GM18498 (cell line): Measurements from ENCODE around the gene TRIL.

Experiments
- ATAC-seq: cut with Tn5 transposase; IDR thresholded peaks from one replicate; pipeline ENCODE4 v1.9.1; 2021; ENCODE audit warnings: mild to moderate bottlenecking, moderate library complexity; ENCODE audit not compliant: unreplicated experiment

The TRIL gene, protein sequence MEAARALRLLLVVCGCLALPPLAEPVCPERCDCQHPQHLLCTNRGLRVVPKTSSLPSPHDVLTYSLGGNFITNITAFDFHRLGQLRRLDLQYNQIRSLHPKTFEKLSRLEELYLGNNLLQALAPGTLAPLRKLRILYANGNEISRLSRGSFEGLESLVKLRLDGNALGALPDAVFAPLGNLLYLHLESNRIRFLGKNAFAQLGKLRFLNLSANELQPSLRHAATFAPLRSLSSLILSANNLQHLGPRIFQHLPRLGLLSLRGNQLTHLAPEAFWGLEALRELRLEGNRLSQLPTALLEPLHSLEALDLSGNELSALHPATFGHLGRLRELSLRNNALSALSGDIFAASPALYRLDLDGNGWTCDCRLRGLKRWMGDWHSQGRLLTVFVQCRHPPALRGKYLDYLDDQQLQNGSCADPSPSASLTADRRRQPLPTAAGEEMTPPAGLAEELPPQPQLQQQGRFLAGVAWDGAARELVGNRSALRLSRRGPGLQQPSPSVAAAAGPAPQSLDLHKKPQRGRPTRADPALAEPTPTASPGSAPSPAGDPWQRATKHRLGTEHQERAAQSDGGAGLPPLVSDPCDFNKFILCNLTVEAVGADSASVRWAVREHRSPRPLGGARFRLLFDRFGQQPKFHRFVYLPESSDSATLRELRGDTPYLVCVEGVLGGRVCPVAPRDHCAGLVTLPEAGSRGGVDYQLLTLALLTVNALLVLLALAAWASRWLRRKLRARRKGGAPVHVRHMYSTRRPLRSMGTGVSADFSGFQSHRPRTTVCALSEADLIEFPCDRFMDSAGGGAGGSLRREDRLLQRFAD

DNA sequence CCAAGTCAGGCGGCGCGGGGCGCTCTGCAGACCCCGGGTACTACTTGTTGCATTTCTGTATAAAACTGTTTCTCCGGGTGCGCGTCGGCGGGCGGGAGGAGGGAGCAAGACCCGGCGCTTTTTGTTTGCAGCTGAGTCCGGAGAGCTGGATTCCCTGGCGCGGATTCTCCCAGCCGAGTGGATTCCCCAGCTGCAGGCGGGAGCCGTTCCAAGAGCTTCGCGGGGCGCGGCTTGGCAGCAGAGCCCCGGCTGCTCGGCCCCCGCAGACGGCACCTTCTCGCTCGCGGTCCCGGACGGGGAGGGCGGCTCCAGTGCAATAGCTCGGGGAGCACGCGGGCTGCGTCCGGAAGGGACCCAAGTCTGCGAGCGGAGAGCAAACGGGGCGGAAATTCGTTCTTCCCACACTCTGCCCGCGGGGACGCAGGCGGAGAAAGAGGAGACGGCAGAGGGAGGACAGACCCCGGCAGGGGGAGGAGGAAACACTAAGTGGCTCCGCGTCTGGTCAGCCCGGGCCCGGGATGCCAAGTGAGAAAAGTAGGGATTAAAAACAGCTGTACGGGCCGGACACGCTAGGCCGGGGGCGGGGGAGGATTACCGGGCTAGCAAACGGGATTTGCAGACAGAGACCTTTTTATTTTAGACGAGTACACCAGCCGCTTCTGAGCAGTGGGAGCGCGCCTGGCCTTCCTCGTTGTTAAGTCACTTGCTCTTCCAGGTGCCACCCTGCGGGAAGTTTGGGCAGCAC lies at the start of gene TRIL:
Gene TRIL, minus strand, starts transcription at position 96 of the 745 bp plus-strand sequence. CDS start 284 bp downstream, outside the sequence.
- no peak for ATAC-seq

GRCh38 chr7:29007127-29007526 lies 49.0 kb upstream of the TRIL start:
- no peak for ATAC-seq

- ATAC-seq: no peak
Measured at GRCh38 chr7:29005829-29006228, 47.7 kb upstream of the TRIL start.

GRCh38 chr7:29005406-29005805 lies 47.3 kb upstream of the TRIL start:
- no peak for ATAC-seq

- no peak for ATAC-seq
Measured at GRCh38 chr7:29003703-29004102, 45.6 kb upstream of the TRIL start.

DNA sequence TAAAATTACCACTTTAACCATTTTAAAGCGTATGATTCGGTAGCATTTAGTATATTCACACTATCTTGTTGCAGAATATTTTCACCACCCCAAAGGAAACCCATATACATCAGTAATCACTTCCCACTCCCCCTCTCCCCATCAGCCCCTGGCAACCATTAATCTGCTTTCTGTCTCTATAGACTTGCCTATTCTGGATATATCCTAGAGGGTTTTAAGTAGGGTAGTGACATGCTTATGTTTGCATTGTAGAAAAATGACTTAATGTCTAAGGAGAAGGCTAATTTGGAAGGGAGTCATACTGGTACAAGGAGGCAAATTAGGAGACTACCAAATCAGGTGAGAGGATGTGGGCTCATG lies 42.6 kb upstream of the TRIL start:
- ATAC-seq: no peak

DNA sequence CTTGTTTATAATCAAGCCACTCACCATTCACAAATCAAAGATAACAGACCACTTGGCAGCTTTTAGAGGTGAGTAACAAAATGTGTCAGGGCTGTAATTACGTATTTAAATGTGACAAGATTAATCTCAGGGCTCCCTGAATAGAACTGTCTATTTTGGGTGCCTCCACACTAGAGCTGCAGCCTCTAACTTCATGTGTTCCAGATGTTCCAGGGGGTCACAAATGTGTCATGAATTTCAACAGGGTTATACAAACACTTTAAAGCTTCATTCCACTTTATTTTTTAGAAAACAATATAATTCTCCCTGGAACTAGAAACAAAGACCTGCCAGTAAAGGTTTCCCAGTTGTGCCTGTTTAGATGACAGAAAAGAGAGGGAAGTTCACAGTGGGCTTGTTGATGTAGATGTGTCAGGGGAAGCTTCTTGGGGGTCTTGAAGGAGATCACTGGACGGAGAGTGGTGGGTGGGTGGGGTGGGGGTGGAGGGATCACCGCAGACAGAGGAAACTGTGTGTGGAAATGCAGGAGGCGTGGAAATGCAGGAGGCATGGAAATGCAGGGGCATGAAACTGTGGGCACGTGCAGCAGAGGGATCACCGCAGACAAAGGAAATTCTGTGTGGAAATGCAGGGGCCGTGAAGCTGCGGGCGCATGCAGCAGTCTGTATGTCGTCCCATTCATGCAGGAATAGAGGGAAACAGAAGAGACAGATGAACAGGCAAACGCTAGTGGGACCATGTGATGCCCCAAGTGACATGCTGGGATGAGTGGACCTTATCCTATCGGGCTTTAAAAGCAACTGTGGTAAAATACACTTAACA lies 42.0 kb upstream of the TRIL start:
- ATAC-seq: no peak

GRCh38 chr7:28999427-28999826 lies 41.3 kb upstream of the TRIL start:
- ATAC-seq: no peak

DNA sequence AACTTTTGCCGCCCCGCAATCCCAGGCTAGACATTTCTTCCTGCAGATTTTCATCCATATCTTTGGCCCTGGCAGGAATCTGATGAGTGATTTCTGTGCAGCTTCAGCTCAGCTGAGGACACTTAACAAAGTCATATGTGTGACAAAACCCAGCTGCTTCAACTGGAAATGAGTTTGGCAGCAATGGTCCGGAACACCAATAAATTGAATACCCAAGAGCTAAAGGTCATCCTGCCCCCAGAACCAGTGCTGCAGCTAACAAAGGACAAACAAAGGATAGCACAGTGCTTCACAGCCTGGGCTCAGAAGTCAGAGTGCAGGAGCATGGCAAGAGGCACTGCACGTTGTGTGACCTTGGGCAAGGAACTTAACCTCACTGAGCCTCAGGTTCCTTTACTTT lies 40.0 kb upstream of the TRIL start:
- no peak for ATAC-seq

DNA sequence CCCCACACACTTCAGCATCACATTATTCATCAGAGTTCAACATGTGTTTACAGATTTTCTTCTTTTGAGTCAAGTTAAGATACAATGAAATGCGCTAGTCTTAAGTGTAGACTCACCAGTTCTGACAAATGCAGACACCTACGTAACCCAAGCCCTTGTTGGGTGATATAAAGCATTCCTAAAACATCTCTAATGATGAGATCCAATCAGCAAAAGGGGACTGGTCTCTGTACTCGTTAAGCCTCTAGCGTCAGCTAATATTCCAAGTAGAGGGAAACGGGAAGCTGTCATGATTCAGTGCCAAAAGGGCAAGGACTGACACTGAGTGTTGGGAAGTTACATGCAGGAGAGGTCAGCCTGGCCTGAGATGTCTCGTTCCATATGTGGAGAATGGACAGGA lies 38.7 kb upstream of the TRIL start:
- ATAC-seq: no peak

DNA sequence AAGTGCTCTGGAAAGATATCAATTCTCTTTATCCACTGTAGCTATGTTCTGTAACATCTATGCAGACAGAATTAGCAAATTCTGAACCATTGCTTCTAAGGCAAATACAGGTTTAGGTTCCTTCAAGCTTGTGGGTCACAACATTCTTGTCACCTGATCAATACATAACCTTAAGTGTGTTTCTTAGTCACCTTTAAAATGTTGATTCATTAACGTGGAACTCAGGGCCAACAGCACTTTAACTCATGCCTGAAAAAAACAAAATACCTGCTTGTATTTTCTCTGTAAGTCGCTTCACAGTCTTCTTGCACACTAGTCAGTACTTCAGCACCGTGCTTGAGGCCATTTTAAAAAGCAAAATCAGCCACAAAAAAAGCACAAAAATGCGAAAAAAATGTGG lies 35.2 kb upstream of the TRIL start:
- no peak for ATAC-seq

DNA sequence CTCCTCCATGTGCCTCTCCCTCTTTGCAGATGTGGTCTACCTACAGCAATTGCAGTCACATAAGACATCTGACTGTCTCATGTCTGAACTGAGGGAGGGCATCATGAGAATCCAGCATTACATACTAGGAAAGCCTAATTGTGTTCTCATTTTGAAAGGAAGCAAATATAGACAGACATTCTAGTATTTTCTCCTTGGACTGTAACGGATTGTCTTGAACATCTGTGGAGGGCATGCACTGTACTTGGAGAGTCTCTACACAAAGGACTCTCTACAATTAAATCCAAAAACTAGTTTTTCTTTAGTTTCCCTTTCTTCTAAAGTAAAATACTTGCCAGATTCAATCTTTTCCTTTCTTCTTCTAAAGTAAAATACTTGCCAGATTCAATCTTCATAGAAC lies 34.7 kb upstream of the TRIL start:
- ATAC-seq: no peak

DNA sequence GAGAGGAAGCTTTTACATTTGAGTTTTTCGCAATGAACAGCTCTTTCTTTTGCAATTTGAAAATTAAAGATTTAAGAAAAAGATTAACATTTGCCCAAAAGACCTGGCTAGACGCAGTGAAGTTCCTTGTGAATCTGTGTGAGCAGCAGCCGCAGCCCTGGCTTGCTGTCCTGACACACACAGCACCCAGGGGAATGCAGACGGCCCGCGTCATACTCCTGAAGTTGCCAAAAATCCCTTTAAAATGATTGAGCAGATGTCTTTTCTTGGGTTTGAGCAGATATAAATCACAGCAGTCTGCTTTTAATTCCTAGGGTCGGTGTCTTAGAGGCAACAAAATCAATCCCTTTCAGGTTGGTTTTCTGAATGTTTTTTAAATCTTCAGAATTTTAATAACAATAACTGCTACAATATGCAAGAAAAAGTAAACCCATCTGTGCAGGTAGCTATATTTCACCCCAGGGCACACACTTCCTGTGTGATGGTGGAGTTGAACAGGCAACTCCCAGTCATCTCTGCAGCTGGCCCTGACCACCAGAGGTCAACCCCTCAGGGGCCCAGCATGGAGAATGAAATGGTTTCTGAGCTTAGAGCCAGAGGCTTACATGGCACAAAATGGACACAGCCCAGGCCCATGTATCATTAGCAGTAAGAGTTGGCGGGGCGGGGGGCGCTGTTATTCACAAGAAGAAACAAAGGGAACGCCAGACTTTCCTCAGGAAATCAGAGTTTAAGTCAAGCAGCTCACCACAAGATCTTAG lies 32.2 kb upstream of the TRIL start:
- no peak for ATAC-seq

DNA sequence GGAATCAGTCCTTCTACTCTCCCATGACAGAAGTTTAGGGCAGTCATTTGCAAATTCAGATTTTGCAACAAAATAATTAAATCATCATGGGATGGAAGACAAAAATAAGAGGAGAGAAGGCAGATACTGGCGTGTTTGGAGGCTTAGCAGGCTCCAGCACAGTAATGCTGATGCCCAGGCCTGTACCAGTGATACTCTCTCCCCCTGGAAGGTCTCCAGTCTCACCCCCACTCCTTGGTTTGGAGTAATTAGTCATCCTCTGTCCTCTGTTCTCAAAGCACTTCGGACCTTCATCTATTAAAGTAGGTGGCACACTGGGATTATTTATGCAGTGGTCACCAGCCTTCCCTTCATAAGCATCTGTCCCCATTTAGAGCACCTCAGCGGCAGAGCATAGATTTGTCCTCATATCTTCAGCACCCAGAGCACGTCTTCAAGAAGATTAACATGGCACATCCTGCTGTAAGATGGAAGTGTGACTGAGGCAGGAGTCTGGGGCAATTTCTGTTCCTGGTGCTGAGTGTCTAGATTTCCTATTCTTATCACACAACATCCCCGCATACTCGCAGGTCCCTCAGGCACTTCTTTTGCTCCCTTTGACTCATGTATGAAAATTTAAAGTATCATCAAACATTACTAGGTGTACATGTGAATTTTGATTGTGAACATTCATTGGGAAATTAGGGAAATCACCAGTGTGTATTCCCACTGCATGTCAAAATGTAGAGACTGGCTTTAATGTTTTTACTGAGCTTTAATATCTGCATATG lies 31.3 kb upstream of the TRIL start:
- ATAC-seq: no peak

GRCh38 chr7:28988810-28989209 lies 30.7 kb upstream of the TRIL start:
- ATAC-seq: no peak

DNA sequence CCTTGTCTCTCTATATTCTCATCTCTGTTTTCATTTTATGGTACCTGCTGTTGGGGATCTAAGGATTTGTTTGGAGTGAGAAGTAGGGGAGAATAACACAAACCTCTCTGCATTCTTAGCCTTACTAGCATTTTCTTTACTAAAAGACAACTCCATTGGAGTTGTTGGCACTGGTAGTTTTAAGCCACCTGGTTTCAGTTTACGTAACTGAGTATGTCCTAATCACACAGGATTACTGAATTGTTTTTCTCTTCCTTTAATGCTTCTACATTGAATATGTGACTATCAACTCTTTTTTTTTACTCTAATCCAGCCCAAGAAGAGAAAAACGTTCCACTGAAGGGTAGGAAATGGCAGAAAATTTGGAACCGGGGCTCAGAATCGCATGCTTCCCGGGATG lies 30.0 kb upstream of the TRIL start:
- ATAC-seq: no peak

DNA sequence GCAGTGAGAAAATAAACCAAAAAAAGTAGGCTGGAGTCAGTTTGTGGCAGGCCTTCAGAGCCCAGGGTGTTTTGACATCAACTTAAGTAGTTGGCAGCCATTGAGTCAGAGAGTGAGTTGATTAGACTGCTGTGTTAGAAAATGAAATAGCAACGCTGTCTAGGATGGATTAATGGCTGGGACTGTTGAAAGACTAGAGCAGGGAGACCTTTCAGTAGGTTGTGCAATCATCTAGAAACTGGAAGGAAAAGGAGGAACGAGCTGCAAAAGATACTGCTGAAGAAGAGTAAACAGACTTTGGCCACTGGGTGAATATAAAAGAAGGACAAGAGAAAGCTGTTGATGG lies 28.6 kb upstream of the TRIL start:
- ATAC-seq: no peak

DNA sequence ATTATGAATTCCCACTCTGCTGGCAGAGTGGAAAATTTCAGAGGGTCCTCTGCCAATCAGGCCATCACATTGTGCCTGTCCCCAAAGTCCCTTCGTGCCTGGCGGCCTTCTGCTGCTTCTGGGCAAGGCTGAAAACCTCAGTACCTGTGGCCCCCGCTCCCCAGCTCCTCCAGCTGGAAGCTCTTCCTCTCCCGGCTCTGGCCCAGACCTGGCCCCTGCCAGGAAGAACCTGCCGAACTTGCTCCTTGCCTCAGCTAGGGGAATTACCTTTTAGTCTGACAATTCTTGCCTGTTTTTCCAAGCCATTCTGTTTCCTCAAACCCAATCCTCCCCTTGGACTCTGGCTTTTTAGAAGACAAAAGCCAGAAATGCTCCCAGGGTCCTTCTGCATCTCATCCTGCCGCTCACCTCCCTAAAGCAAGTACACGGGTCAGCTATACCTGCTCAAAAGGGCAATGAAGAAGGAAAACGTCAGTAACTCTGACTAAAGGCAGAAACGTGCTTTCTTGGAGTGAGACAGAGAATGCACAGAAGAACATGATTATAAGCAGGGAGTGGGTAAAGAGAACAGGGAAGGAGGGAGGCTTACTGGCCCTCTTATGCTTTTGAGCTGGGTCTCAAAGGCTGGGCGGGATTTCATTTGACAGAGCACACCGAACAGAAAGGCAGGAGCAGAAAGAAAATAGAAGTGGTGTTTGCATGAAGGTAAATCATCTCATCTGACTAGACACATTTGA lies 28.1 kb upstream of the TRIL start:
- no peak for ATAC-seq

DNA sequence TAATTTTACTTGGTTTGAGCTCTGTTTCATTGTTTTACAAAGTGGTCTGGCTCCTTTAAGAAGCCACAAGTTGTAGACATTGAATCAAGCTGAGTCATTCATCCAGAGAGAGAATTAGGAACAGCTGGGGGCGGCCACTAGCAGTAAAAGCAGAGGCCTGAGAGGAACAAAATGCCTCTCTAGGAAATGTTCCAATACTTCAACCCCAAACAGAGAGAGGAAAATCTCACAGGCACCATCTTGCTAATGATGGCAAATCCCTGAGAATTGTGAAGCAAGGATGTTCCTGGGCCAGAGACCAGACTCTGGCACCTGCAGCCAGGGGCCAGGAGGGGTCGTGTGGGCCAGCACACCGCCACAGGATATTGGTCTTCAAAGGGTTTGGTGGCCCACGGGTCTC lies 26.5 kb upstream of the TRIL start:
- no peak for ATAC-seq
